MCF 10A (cell line): ENCODE data around the gene KCNJ9. TPM values are rescaled to one million over a fixed set of nuclear protein-coding genes. Genes with fewer than 3 reads are reported as not detected.

Source experiments
- BruUV-seq: library from RNA; stranded (reverse); fragments of 400-500 nt; replicated peaks from 2 replicates; lab custom pipeline; 2021; lab: Mats Ljungman, UMichigan
- CTCF ChIA-PET: fragments of 300-600 bp; sonication (Branson Sonifier 250); formaldehyde crosslinking; extraction: SDS; loops from one replicate; lab custom pipeline; 2021; ENCODE audit warnings: antibody characterized with exemption, inconsistent platforms; lab: Yijun Ruan, JAX
- POLR2A ChIA-PET: fragments of 300-600, 350-650 bp; sonication (Branson Sonifier 250); formaldehyde crosslinking; extraction: SDS; loops from one replicate; lab custom pipeline; 2020; ENCODE audit warnings: antibody characterized with exemption, inconsistent platforms; lab: Yijun Ruan, JAX
- DNase-seq: peaks from one replicate; pipeline ENCODE4 v3.0.0-alpha.2; 2018; ENCODE audit not compliant: unreplicated experiment
- H3K27ac Mint-ChIP-seq: one replicate; pipeline ENCODE4 v1.8.0; 2022; ENCODE audit warnings: mild to moderate bottlenecking, low read depth, mixed read lengths; ENCODE audit not compliant: unreplicated experiment
- H3K27me3 Mint-ChIP-seq: one replicate; pipeline ENCODE4 v1.8.0; 2022; ENCODE audit warnings: mixed read lengths; ENCODE audit not compliant: insufficient read depth, unreplicated experiment
- H3K36me3 Mint-ChIP-seq: one replicate; pipeline ENCODE4 v1.8.0; 2022; ENCODE audit warnings: mild to moderate bottlenecking, moderate library complexity, mixed read lengths; ENCODE audit not compliant: insufficient read depth, unreplicated experiment
- H3K4me1 Mint-ChIP-seq: one replicate; pipeline ENCODE4 v1.8.0; 2022; ENCODE audit warnings: mixed read lengths; ENCODE audit not compliant: insufficient read depth, unreplicated experiment
- H3K4me3 Mint-ChIP-seq: one replicate; pipeline ENCODE4 v1.8.0; 2022; ENCODE audit warnings: mild to moderate bottlenecking, moderate library complexity, mixed read lengths; ENCODE audit not compliant: unreplicated experiment
- H3K9me3 Mint-ChIP-seq: one replicate; pipeline ENCODE4 v1.8.0; 2022; ENCODE audit warnings: mixed read lengths; ENCODE audit not compliant: unreplicated experiment
- CTCF ChIP-seq: fragments of 200-600 bp; IDR thresholded peaks from one replicate; pipeline ENCODE4 v1.8.0; 2022; ENCODE audit warnings: antibody characterized with exemption, mild to moderate bottlenecking; ENCODE audit not compliant: unreplicated experiment
- intact Hi-C: fragments of 100-400 bp; cut with micrococcal nuclease; formaldehyde crosslinking; loops from 2 replicates; pipeline ENCODE4 v1.14.1; 2022
- total RNA-seq: library from RNA; stranded (reverse); gene quantifications from 2 replicates; pipeline ENCODE4 v1.2.3, GENCODE V29; 2022

KCNJ9 gene
- total RNA-seq, 1 experiment from 2014 or later, result 0.07 TPM

GRCh38 chr1:160129966-160130365 is 48.6 kb downstream of the KCNJ9 start:
- intact Hi-C loops, result no loop called here
- no peak overlapping the region for H3K4me3 Mint-ChIP-seq
- ChIA-PET POLR2A (interaction anchor here (1.0 to 1.2 kb wide), 2 partner anchors 20 to 26 kb away, joined by 3 read pairs; no protein-coding TSS in a partner anchor), CTCF (interaction anchor here (0.6 to 2.3 kb wide), 11 partner anchors 14 to 194 kb away, joined by 3 to 7 read pairs (median 4); partner anchors contain the start of gene ATP1A4)
- H3K27me3 Mint-ChIP-seq, result peaks cover 12% of the 10 kb centered on the region
- DNase-seq, result no peak
- peaks cover 34% of the 10 kb centered on the region for H3K4me1 Mint-ChIP-seq
- no peaks in the 10 kb centered on the region for H3K9me3 Mint-ChIP-seq
- H3K27ac Mint-ChIP-seq, result no peak overlapping the region
- no peaks in the 10 kb centered on the region for H3K36me3 Mint-ChIP-seq
- TF ChIP-seq CTCF, result no peak
- BruUV-seq, result no TSS peak

- POLR2A ChIA-PET, result interaction anchor here (0.6 to 1.2 kb wide), 3 partner anchors 19 to 50 kb away, joined by 3 read pairs; no protein-coding TSS in a partner anchor
- H3K4me3 Mint-ChIP-seq, result no peak overlapping the region
- no peak for TF ChIP-seq CTCF
- CTCF ChIA-PET, result interaction anchor here (0.6 to 2.3 kb wide), 9 partner anchors 21 to 161 kb away, joined by 3 to 7 read pairs (median 4); partner anchors contain the start of gene ATP1A4
- H3K4me1 Mint-ChIP-seq, result peaks cover 29% of the 10 kb centered on the region
- H3K27me3 Mint-ChIP-seq, result peaks cover 12% of the 10 kb centered on the region
- intact Hi-C loops, result no loop called here
- no peaks in the 10 kb centered on the region for H3K9me3 Mint-ChIP-seq
- no TSS peak for BruUV-seq
- no peak for DNase-seq
- H3K27ac Mint-ChIP-seq, result no peak overlapping the region
- H3K36me3 Mint-ChIP-seq, result no peaks in the 10 kb centered on the region
Observed at GRCh38 chr1:160130486-160130885, 49.1 kb downstream of the KCNJ9 start.

- H3K4me1 Mint-ChIP-seq, result peaks cover 24% of the 10 kb centered on the region
- no peak overlapping the region for H3K4me3 Mint-ChIP-seq
- H3K27ac Mint-ChIP-seq, result no peak overlapping the region
- ChIA-PET CTCF (interaction anchor here (0.6 to 2.3 kb wide), 7 partner anchors 45 to 160 kb away, joined by 3 to 7 read pairs (median 4); no protein-coding TSS in a partner anchor), POLR2A (interaction anchor here (0.6 to 1.2 kb wide), 2 partner anchors 19 to 49 kb away, joined by 3 read pairs; no protein-coding TSS in a partner anchor)
- no TSS peak for BruUV-seq
- no peaks in the 10 kb centered on the region for H3K36me3 Mint-ChIP-seq
- intact Hi-C loops, result no loop called here
- no peak for TF ChIP-seq CTCF
- no peak for DNase-seq
- H3K27me3 Mint-ChIP-seq, result peaks cover 12% of the 10 kb centered on the region
- H3K9me3 Mint-ChIP-seq, result no peaks in the 10 kb centered on the region
Observed at GRCh38 chr1:160130939-160131338, 49.6 kb downstream of the KCNJ9 start.

- no peak for DNase-seq
- H3K4me3 Mint-ChIP-seq, result no peak overlapping the region
- CTCF ChIA-PET, result interaction anchor here (0.9 to 1.7 kb wide), 6 partner anchors 16 to 120 kb away, joined by 3 to 8 read pairs (median 4); no protein-coding TSS in a partner anchor
- peaks cover 12% of the 10 kb centered on the region for H3K27me3 Mint-ChIP-seq
- no peaks in the 10 kb centered on the region for H3K9me3 Mint-ChIP-seq
- H3K4me1 Mint-ChIP-seq, result peaks cover 24% of the 10 kb centered on the region
- TF ChIP-seq CTCF, result no peak
- H3K27ac Mint-ChIP-seq, result peak overlapping the region; percentile 8
- no TSS peak for BruUV-seq
- intact Hi-C loops, result no loop called here
- no peaks in the 10 kb centered on the region for H3K36me3 Mint-ChIP-seq
- POLR2A ChIA-PET, result no interaction called here
Observed at GRCh38 chr1:160131803-160132565, 50.6 kb downstream of the KCNJ9 start.
